ENCODE results near the gene ATP6V0A1. TPM values are rescaled to one million over a fixed set of nuclear protein-coding genes. Genes with fewer than 3 reads are reported as not detected.
"Not testable (repeated sequence)": the region's sequence is repeated elsewhere in the genome, so short reads cannot be mapped to it uniquely, and the experiment has no call there.

The ATP6V0A1 gene
- total RNA-seq, 1 donor from 2014 or later, result 61.3 TPM

GRCh38 chr17:42411905-42412679 lies 46.6 kb upstream of the ATP6V0A1 start:
- Mint-ChIP-seq H3K9me3 (ENCODE audit: low read depth) (no peaks in the 10 kb centered on the region), H3K27me3 (ENCODE audit: low read depth) (no peaks in the 10 kb centered on the region), H3K4me1 (ENCODE audit: low read depth) (peaks cover 82% of the 10 kb centered on the region), H3K36me3 (ENCODE audit: low read depth) (peaks cover 5% of the 10 kb centered on the region), H3K27ac (ENCODE audit: unreplicated experiment) (peak overlapping the region; percentile 83), H3K4me3 (ENCODE audit: unreplicated experiment) (no peak overlapping the region)
- no peak for TF ChIP-seq CTCF (IDR thresholded peaks at IDR 0.05)
- peak; percentile 77 for DNase-seq (ENCODE audit: low spot score)

GRCh38 chr17:42413464-42414040 lies 45.1 kb upstream of the ATP6V0A1 start:
- peak overlapping the region; percentile 32 for H3K27ac Mint-ChIP-seq (ENCODE audit: unreplicated experiment)
- no peaks in the 10 kb centered on the region for H3K9me3 Mint-ChIP-seq (ENCODE audit: low read depth)
- peaks cover 5% of the 10 kb centered on the region for H3K36me3 Mint-ChIP-seq (ENCODE audit: low read depth)
- no peak for TF ChIP-seq CTCF (IDR thresholded peaks at IDR 0.05)
- H3K27me3 Mint-ChIP-seq (ENCODE audit: low read depth), result no peaks in the 10 kb centered on the region
- H3K4me3 Mint-ChIP-seq (ENCODE audit: unreplicated experiment), result no peak overlapping the region
- H3K4me1 Mint-ChIP-seq (ENCODE audit: low read depth), result peaks cover 78% of the 10 kb centered on the region
- no peak for DNase-seq (ENCODE audit: low spot score)

GRCh38 chr17:42414704-42415409 lies 43.8 kb upstream of the ATP6V0A1 start:
- H3K4me3 Mint-ChIP-seq (ENCODE audit: unreplicated experiment), result no peak overlapping the region
- H3K9me3 Mint-ChIP-seq (ENCODE audit: low read depth), result no peaks in the 10 kb centered on the region
- H3K36me3 Mint-ChIP-seq (ENCODE audit: low read depth), result peaks cover 5% of the 10 kb centered on the region
- no peak for DNase-seq (ENCODE audit: low spot score)
- peak overlapping the region; percentile 89 for H3K27ac Mint-ChIP-seq (ENCODE audit: unreplicated experiment)
- peaks cover 77% of the 10 kb centered on the region for H3K4me1 Mint-ChIP-seq (ENCODE audit: low read depth)
- no peak for TF ChIP-seq CTCF (IDR thresholded peaks at IDR 0.05)
- H3K27me3 Mint-ChIP-seq (ENCODE audit: low read depth), result no peaks in the 10 kb centered on the region

- H3K27ac Mint-ChIP-seq (ENCODE audit: unreplicated experiment); H3K36me3 Mint-ChIP-seq (ENCODE audit: low read depth); H3K27me3 Mint-ChIP-seq (ENCODE audit: low read depth); DNase-seq (ENCODE audit: low spot score); H3K9me3 Mint-ChIP-seq (ENCODE audit: low read depth): not testable (repeated sequence)
- Mint-ChIP-seq H3K4me1 (ENCODE audit: low read depth) (peaks cover 70% of the 10 kb centered on the region), H3K4me3 (ENCODE audit: unreplicated experiment) (peak overlapping the region; percentile 16)
Observed at GRCh38 chr17:42417981-42418380, 40.7 kb upstream of the ATP6V0A1 start.

- no peaks in the 10 kb centered on the region for H3K27me3 Mint-ChIP-seq (ENCODE audit: low read depth)
Observed at GRCh38 chr17:42421136-42421506, 37.6 kb upstream of the ATP6V0A1 start.

More at GRCh38 chr17:42421136-42421506, 37.6 kb upstream of the ATP6V0A1 start:
- Mint-ChIP-seq H3K4me1 (ENCODE audit: low read depth) (peaks cover 61% of the 10 kb centered on the region), H3K4me3 (ENCODE audit: unreplicated experiment) (peak overlapping the region; percentile 93), H3K36me3 (ENCODE audit: low read depth) (peaks cover 6% of the 10 kb centered on the region), H3K9me3 (ENCODE audit: low read depth) (no peaks in the 10 kb centered on the region), H3K27ac (ENCODE audit: unreplicated experiment) (peak overlapping the region; percentile 93)
- no peak for TF ChIP-seq CTCF (IDR thresholded peaks at IDR 0.05)
- no peak for DNase-seq (ENCODE audit: low spot score)
